Measurements from ENCODE around the gene TBP.

Gene TBP

DNA sequence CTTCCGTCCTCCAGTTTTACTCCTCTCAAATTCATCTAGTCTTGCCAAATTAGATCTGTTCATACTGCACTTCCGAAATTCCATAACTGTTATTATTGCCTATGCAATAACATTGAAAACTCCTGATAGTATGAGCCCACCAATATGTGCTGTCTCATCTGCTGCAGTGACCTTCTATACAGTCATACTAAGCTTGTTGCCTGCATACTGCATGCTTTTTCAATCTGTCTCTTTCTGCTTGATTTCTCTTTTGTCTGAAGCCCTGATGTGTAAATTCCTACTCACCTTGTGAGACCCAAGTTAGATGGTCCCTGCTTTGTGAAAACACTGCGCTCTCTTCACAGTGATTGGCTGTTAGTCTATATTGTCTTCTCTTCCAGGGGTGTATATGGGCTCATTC, 1.1 kb downstream of the TBP start:
- no peak for TF ChIP-seq TEAD4 (IDR thresholded peaks at IDR 0.05)
- no peak for TF ChIP-seq EP300 (IDR thresholded peaks at IDR 0.05; ENCODE audit: borderline replicate concordance)
- TF ChIP-seq ZBTB7A (IDR thresholded peaks at IDR 0.05; ENCODE audit: low read depth) = no peak
- TF ChIP-seq NFIC (IDR thresholded peaks at IDR 0.05) = no peak
- TF ChIP-seq, protein P1, sequence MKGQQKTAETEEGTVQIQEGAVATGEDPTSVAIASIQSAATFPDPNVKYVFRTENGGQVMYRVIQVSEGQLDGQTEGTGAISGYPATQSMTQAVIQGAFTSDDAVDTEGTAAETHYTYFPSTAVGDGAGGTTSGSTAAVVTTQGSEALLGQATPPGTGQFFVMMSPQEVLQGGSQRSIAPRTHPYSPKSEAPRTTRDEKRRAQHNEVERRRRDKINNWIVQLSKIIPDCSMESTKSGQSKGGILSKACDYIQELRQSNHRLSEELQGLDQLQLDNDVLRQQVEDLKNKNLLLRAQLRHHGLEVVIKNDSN (IDR thresholded peaks at IDR 0.05) = no peak
- no peak for TF ChIP-seq YY1 (IDR thresholded peaks at IDR 0.05; ENCODE audit: low read depth)
- TF ChIP-seq, protein P2, sequence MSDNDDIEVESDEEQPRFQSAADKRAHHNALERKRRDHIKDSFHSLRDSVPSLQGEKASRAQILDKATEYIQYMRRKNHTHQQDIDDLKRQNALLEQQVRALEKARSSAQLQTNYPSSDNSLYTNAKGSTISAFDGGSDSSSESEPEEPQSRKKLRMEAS (IDR thresholded peaks at IDR 0.05) = no peak
- TF ChIP-seq FOXM1 (IDR thresholded peaks at IDR 0.05; ENCODE audit: borderline replicate concordance, low read depth) = no peak
- TF ChIP-seq CREB1 (IDR thresholded peaks at IDR 0.05; ENCODE audit: low read depth) = no peak
- TF ChIP-seq CEBPB (IDR thresholded peaks at IDR 0.05) = no peak
- TF ChIP-seq, protein P3, sequence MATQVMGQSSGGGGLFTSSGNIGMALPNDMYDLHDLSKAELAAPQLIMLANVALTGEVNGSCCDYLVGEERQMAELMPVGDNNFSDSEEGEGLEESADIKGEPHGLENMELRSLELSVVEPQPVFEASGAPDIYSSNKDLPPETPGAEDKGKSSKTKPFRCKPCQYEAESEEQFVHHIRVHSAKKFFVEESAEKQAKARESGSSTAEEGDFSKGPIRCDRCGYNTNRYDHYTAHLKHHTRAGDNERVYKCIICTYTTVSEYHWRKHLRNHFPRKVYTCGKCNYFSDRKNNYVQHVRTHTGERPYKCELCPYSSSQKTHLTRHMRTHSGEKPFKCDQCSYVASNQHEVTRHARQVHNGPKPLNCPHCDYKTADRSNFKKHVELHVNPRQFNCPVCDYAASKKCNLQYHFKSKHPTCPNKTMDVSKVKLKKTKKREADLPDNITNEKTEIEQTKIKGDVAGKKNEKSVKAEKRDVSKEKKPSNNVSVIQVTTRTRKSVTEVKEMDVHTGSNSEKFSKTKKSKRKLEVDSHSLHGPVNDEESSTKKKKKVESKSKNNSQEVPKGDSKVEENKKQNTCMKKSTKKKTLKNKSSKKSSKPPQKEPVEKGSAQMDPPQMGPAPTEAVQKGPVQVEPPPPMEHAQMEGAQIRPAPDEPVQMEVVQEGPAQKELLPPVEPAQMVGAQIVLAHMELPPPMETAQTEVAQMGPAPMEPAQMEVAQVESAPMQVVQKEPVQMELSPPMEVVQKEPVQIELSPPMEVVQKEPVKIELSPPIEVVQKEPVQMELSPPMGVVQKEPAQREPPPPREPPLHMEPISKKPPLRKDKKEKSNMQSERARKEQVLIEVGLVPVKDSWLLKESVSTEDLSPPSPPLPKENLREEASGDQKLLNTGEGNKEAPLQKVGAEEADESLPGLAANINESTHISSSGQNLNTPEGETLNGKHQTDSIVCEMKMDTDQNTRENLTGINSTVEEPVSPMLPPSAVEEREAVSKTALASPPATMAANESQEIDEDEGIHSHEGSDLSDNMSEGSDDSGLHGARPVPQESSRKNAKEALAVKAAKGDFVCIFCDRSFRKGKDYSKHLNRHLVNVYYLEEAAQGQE (IDR thresholded peaks at IDR 0.05; ENCODE audit: low read depth) = no peak
- TF ChIP-seq RAD21 (IDR thresholded peaks at IDR 0.05; ENCODE audit: low read depth) = no peak
- TF ChIP-seq TAF1 (IDR thresholded peaks at IDR 0.05; ENCODE audit: low read depth) = no peak
- no peak for TF ChIP-seq TCF12 (IDR thresholded peaks at IDR 0.05; ENCODE audit: low read depth)

DNA sequence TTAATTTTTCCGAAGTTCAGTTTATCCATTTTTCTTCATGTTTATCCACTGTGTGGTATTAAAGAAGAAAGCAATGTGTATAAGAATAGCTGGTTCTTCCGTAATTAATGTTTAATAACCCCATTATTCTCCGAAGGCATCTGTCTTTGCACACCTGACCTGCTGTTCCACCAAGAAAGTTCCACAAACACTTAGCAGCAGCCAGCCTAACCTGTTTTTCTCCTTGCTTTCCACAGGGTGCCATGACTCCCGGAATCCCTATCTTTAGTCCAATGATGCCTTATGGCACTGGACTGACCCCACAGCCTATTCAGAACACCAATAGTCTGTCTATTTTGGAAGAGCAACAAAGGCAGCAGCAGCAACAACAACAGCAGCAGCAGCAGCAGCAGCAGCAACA, 7.4 kb downstream of the TBP start:
- TF ChIP-seq NFIC (IDR thresholded peaks at IDR 0.05) (no peak), EGR1 (IDR thresholded peaks at IDR 0.05) (no peak), YY1 (IDR thresholded peaks at IDR 0.05; ENCODE audit: low read depth) (no peak), TCF12 (IDR thresholded peaks at IDR 0.05; ENCODE audit: low read depth) (no peak), FOXM1 (IDR thresholded peaks at IDR 0.05; ENCODE audit: borderline replicate concordance, low read depth) (no peak), CEBPB (IDR thresholded peaks at IDR 0.05) (no peak), EP300 (IDR thresholded peaks at IDR 0.05; ENCODE audit: borderline replicate concordance) (no peak), TEAD4 (IDR thresholded peaks at IDR 0.05) (no peak), ZBTB7A (IDR thresholded peaks at IDR 0.05; ENCODE audit: low read depth) (no peak), RAD21 (IDR thresholded peaks at IDR 0.05; ENCODE audit: low read depth) (no peak), TAF1 (IDR thresholded peaks at IDR 0.05; ENCODE audit: low read depth) (no peak)
- TF ChIP-seq, protein P3 (IDR thresholded peaks at IDR 0.05; ENCODE audit: low read depth) = no peak
- TF ChIP-seq, protein P2 (IDR thresholded peaks at IDR 0.05) = no peak
- TF ChIP-seq, protein P1 (IDR thresholded peaks at IDR 0.05) = no peak

DNA sequence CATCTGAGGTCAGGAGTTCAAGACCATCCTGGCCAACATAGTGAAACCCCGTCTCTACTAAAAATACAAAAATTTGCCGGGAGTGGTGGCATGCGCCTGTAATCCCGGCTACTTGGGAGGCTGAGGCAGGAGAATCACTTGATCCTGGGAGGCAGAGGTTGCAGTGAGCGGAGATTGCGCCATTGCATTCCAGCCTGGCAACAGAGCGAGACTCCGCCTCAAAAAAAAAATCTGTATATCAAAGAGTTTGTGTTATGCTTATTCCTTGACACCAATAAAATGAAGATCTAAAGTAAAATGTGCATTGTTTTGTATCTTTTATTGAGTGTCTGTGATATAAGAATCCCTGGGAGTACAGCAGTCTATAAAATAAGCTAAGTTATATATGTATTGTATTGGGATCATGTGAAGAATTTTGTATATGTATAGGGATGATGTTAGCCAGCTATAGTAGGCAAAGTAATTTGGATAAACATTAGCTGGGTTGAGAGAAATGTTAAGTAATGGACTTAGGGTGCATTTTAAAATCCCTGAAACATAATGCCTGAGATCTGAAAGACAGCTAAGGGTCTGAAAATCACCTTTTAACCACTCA, 10.9 kb downstream of the TBP start:
- TF ChIP-seq CEBPB (IDR thresholded peaks at IDR 0.05) = 0 out of 2 replicates have a peak, but pooled peaks have one; percentile 6
- no peak for TF ChIP-seq NFIC (IDR thresholded peaks at IDR 0.05)

DNA sequence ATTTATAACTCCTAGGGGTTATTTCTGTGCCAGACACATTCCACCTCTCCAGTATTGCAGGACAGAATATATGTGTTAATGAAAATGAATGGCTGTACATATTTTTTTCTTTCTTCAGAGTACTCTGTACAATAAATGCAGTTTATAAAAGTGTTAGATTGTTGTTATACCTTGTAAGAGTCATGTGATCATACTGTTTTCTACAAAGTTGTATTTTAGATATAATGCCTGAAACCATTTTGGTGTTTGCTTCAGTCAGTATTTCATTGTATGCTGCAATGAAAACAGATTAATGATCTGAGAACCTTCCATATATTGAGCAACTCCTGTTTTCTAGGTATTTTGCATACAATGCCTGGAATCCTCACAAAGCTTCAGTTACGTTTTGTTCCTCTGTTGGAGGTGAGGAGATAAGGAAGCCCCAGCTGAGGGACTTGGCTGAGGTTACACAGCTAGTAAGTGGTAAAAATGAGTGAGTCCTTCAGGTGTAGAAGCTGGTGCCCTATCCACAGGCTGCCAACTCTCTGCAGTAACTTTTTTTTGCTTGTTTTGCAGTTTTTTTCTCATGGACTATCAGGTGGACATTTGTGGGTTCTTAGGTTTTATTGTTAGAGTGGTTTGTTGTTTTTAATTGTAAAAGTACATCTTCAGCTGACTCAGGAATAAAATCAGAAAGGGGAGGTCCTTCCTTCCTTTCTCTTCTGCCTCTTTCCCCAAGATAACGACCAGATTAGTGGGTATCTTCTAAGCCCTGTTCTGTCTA, 18.7 kb downstream of the TBP start:
- no peak for TF ChIP-seq TCF12 (IDR thresholded peaks at IDR 0.05; ENCODE audit: low read depth)
- TF ChIP-seq RAD21 (IDR thresholded peaks at IDR 0.05; ENCODE audit: low read depth) = no peak
- TF ChIP-seq YY1 (IDR thresholded peaks at IDR 0.05; ENCODE audit: low read depth) = no peak
- no peak for TF ChIP-seq FOXM1 (IDR thresholded peaks at IDR 0.05; ENCODE audit: borderline replicate concordance, low read depth)
- TF ChIP-seq TEAD4 (IDR thresholded peaks at IDR 0.05) = no peak

DNA sequence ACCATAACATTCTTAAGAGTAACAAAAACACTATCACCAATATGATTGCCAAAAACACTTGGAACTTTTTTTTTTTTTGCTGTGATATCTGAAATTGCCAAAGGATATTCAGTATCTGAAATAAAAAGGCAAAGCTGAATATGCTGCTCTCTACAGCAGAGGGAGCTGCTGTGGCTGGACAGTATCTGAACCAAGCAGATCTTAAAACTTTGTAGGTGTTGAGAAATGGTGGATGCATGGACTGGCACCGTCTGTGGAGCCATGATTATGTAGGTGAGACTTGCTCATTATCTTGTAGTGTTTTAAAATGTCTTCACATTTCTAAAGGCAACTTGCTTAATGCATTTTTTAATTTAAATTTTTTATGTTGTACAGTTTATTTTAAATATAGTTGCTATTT, 21.1 kb downstream of the TBP start:
- TF ChIP-seq EGR1 (IDR thresholded peaks at IDR 0.05) (no peak), RAD21 (IDR thresholded peaks at IDR 0.05; ENCODE audit: low read depth) (no peak)
- TF ChIP-seq, protein P3 (IDR thresholded peaks at IDR 0.05; ENCODE audit: low read depth) = no peak

Measured in Ishikawa (cell line).